HPDE6-E6E7 (cell line): ENCODE data around the gene PDE7B.
A peak's percentile ranks its signal among the peaks of the same experiment; 100 is the strongest.

Experiments used
- DNase-seq: peaks from one replicate; pipeline ENCODE4 v3.0.0; 2011; ENCODE audit warnings: missing footprints; ENCODE audit errors: extremely low spot score

PDE7B gene

GRCh38 chr6:136033416-136033815, 181.9 kb downstream of the PDE7B start:
- DNase-seq: no peak

- no peak for DNase-seq
Observed at GRCh38 chr6:136034422-136034821, 182.9 kb downstream of the PDE7B start.

GRCh38 chr6:136035378-136036070, 184.0 kb downstream of the PDE7B start:
- no peak for DNase-seq

- no peak for DNase-seq
Observed at GRCh38 chr6:136036071-136036380, 184.5 kb downstream of the PDE7B start.

- no peak for DNase-seq
Observed at GRCh38 chr6:136036601-136037000, 185.1 kb downstream of the PDE7B start.

- peak; percentile 22 for DNase-seq
Observed at GRCh38 chr6:136037242-136037875, 185.9 kb downstream of the PDE7B start.

- no peak for DNase-seq
Observed at GRCh38 chr6:136037876-136038460, 186.5 kb downstream of the PDE7B start.

GRCh38 chr6:136038531-136038930, 187.0 kb downstream of the PDE7B start:
- DNase-seq: no peak

GRCh38 chr6:136039185-136039584, 187.7 kb downstream of the PDE7B start:
- DNase-seq: no peak

- DNase-seq: no peak
Observed at GRCh38 chr6:136050475-136050874, 199.0 kb downstream of the PDE7B start.

GRCh38 chr6:136051140-136051775, 199.8 kb downstream of the PDE7B start:
- no peak for DNase-seq

- no peak for DNase-seq
Observed at GRCh38 chr6:136052031-136052430, 200.5 kb downstream of the PDE7B start.

- DNase-seq: no peak
Observed at GRCh38 chr6:136058852-136059251, 207.4 kb downstream of the PDE7B start.

GRCh38 chr6:136059308-136059707, 207.8 kb downstream of the PDE7B start:
- no peak for DNase-seq

GRCh38 chr6:136060052-136060451, 208.6 kb downstream of the PDE7B start:
- no peak for DNase-seq

GRCh38 chr6:136060759-136061158, 209.3 kb downstream of the PDE7B start:
- DNase-seq: no peak

- DNase-seq: no peak
Observed at GRCh38 chr6:136061701-136062100, 210.2 kb downstream of the PDE7B start.

- no peak for DNase-seq
Observed at GRCh38 chr6:136063096-136063495, 211.6 kb downstream of the PDE7B start.

GRCh38 chr6:136066005-136066404, 214.5 kb downstream of the PDE7B start:
- DNase-seq: peak; percentile 37

GRCh38 chr6:136067731-136068341, 216.3 kb downstream of the PDE7B start:
- no peak for DNase-seq

GRCh38 chr6:136069119-136069518, 217.6 kb downstream of the PDE7B start:
- peak; percentile 31 for DNase-seq

GRCh38 chr6:136070815-136071214, 219.3 kb downstream of the PDE7B start:
- no peak for DNase-seq
